Stimulated activated CD4-positive, alpha-beta T cell treated with anti-CD3 and anti-CD28 coated beads, Interleukin-15, amount 100 ng/mL, for 24 hours (primary cell): ENCODE results near the gene CLDN7.
A peak's percentile ranks its signal among the peaks of the same experiment; 100 is the strongest.

ENCODE experiments used
- DNase-seq: peaks from one replicate; pipeline ENCODE4 v3.0.0-alpha.2; 2020

Gene CLDN7

DNA sequence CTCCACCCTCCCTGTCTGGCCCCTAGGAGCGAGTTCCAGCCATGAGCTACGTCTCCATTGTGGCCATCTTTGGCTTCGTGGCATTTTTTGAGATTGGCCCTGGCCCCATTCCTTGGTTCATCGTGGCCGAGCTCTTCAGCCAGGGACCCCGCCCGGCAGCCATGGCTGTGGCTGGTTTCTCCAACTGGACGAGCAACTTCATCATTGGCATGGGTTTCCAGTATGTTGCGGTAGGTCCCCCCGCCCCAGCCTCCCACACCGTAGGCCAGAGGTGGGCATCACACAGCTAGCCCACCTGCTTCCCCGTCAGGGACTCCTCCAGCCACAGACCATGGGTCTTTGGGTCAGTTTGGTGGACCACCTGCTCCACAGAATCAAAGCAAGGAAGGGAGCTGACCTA lies 23.4 kb upstream of the CLDN7 start:
- no peak for DNase-seq

- no peak for DNase-seq
These were observed 22.6 kb upstream of the CLDN7 start for GRCh38 chr17:7284911-7285310.

- DNase-seq: no peak
These were observed 21.4 kb upstream of the CLDN7 start for GRCh38 chr17:7283471-7284216.

DNA sequence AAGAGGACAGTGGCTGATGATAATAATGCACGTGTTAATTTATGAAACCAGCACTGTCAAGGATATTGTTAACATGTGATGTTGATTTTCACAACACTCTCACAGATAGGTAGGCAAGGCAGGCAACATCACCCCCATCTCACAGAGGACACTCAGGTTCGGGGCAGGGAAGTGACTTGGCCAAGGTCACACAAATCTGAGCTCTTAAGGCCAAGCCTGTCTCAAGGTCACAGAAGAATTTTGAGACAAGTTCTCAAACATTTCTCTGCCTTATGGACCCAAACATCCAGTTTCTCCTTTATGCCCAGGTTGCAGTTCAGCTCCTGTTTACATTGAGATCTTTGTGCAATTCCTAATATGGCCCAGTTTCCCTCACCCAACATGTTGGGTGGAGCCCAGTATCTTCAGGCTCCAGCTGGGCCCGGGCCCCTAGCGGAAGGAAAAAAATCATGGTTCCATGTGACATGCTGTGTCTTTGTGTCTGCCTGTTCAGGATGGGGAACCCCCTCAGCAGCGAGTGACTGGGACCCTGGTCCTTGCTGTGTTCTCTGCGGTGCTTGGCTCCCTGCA lies 20.6 kb upstream of the CLDN7 start:
- DNase-seq: peak; percentile 9

GRCh38 chr17:7281953-7282751 lies 19.9 kb upstream of the CLDN7 start:
- DNase-seq: peak; percentile 19

DNA sequence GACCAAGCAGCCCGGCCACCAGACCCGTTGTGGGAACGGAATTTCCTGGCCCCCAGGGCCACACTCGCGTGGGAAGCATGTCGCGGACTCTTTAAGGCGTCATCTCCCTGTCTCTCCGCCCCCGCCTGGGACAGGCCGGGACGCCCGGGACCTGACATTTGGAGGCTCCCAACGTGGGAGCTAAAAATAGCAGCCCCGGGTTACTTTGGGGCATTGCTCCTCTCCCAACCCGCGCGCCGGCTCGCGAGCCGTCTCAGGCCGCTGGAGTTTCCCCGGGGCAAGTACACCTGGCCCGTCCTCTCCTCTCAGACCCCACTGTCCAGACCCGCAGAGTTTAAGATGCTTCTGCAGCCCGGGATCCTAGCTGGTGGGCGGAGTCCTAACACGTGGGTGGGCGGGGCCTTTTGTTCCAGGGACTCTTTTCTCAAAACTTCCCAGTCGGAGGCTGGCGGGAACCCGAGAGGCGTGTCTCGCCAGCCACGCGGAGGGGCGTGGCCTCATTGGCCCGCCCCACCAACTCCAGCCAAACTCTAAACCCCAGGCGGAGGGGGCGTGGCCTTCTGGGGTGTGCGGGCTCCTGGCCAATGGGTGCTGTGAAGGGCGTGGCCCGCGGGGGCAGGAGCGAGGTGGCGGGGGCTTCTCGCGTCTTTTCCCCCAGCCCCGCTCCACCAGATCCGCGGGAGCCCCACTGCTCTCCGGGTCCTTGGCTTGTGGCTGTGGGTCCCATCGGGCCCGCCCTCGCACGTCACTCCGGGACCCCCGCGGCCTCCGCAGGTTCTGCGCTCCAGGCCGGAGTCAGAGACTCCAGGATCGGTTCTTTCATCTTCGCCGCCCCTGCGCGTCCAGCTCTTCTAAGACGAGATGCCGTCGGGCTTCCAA lies 19.0 kb upstream of the CLDN7 start, which contains the start of gene SLC2A4:
Gene SLC2A4, plus strand, starts transcription at position 645 of the 879 bp plus-strand sequence. Its CDS starts 217 bp downstream, at position 862.
- DNase-seq: peak; percentile 97

DNA sequence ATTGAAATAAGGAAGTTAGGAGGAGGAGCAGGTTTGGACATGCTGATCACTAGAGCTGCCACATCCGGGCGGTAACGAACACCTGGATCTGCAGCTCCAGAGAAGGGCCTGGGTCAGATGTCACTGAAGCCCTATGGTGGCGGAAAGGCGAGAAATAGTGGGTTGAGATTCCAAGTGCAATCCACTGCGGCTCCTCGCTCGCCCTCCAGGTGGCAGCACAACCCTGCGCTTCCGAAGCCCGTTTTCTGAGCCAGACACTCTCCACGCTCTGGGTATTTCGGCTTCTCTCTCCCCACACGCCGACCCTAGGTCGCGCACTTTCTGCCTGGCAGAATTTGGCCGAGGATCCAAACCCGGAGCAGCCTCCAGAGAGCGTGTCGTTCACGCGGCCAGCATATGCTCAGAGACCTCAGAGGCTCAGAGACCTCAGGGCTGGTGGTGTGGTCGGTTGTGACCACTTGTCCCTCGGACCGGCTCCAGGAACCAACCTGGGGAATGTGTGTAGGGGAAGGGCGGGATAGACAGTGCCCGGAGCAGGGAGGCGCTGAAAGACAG lies 18.3 kb upstream of the CLDN7 start:
- DNase-seq: peak; percentile 90

GRCh38 chr17:7279448-7279847 lies 17.2 kb upstream of the CLDN7 start:
- no peak for DNase-seq

DNA sequence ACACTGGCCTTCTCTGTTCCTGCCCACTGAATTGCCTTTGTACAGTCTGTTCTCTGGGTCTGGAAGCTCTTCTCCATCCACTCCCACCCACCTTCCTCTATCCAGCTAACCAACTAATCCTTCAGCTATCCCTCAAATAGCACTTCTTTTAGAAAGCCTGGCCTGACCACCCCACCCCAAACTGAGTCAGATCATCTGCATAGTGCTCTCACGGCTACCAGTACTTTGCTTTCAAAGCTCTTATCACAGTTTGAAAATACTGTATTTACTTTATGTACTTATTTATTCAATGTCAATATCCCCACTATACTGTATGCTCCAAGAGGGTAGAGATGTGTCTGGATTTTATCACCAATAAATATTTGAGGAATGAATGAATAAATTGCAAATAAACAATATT lies 4.5 kb upstream of the CLDN7 start:
- DNase-seq: no peak

DNA sequence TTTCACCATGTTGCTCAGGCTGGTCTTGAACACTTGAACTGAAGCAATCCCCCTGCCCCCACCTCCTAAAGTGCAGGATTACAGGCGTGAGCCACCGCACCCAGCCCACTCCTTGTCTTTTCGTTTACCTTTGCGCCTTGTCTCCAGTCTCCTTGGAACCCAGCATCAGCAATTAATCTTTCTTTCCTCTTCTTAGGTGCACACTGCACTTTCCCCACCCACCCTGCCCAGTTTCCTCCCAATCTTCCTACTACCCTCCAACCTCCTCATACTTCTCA lies 1.5 kb upstream of the CLDN7 start:
- no peak for DNase-seq

DNA sequence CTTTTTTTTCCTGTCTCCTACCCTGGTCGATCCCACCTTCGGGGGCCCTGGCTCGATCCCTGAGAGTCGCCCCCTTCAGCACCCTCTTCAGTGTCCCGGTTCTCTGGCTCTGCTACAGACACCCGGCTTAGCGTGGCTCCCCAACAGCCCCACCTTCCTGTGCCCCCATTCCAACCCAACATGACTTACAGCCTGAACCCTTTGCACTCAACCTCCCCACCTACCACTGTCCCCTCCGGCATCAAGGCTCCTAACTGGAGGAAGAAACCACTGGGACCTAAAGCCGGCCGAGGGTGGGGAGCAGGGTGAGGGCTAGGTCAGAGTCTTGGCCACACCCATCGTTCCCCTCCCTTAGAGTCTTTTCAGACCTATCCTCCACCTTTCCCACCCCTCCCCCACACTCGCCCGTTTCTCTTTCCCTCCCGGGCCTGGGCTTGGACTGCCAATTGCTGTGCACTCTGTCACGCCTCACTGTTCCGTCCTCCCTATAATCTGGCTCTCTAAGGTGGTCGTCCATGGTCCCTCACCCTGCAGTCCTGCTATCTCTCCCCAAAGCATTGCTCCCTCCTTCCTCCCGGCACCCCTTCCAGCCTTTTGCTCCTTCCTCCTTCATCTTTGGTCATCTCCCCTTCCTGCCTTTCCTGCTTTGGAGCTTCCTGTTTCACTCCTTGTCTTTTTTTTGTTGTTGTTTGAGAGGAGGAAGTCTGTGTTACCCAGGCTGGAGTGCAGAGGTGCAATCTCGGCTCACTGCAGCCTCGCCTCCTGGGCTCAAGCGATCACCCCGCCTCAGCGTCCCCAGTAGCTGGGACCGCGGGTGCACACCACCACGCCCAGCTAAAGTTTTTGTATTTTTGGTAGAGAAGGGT lies 890 bp upstream of the CLDN7 start:
- peak; percentile 37 for DNase-seq

- peak; percentile 38 for DNase-seq
These were observed 693 bp downstream of the CLDN7 start for GRCh38 chr17:7261379-7262191.

DNA sequence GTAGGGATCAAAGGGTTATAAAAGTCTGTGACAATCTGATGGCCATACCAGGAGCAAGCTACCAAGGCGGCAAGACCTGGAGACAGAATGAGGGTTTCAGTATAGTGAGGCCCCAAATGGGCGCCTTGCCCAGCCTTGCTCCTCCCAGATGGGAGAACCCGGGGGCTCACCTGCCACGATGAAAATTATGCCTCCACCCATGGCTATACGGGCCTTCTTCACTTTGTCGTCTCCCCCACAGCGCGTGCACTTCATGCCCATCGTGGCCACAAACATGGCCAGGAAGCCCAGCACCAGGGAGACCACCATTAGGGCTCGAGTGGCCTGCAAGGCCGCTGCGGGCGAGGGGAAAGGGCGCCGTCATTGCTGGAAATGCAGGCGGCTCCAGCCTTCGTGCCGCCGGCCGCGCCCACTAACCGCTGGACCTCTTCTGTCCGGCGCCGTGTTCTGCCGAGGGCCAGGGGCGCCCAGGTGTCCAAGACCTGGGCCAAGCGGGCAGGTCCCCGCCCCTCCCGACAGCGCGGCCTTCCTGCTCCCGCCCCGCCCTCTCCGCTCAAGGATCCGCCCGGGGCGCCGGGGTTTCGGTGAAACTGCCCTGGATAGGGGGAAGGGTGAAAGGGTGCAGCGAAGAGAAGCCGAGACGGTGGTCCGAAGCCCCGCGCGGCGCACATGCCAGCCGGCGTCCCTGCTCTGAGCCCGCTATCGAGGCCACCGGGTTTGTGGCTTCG lies 1.5 kb downstream of the CLDN7 start:
- DNase-seq: peak; percentile 61

- no peak for DNase-seq
These were observed 2.1 kb downstream of the CLDN7 start for GRCh38 chr17:7260151-7260550.

GRCh38 chr17:7259555-7259889 lies 2.8 kb downstream of the CLDN7 start:
- DNase-seq: no peak

DNA sequence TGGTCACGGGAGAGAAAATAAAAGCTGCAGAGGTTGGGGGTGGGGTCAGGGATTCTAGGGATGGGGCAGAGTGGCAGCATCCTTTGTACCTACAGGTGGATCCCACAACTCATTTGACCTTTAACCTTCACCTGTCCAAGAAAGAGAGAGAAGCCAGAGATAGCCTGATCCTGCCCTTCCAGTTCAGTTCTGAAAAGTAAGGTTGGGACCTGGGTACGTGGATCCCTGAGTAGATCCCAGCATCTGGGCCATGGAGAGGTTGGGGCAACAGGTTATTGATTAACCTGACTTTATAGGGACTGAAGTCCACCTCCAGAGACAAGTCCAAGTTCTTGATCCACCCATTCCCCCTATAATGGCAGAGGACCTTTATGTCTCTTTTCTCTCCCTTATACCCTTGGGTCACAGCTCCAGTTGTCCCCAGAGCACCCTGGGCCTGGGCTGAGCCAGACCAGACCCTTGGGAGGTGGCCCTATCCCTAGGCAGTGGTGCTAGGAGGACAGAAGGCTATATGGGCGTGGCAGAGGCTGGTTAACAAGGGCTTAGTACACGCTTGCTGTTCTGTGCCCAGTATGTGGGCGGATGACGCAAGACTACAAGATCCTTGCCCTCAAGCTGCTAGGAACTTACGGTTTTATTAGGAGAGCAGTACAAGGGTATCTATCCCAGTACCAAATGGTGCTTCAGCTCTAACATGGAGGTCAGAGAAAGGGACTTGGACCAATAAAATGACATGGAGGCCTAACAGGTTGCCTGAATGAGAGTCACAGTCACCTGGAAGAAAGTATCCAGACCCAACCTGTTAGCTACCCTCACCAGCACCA lies 3.3 kb downstream of the CLDN7 start:
- no peak for DNase-seq

GRCh38 chr17:7256766-7257456 lies 5.4 kb downstream of the CLDN7 start:
- no peak for DNase-seq

DNA sequence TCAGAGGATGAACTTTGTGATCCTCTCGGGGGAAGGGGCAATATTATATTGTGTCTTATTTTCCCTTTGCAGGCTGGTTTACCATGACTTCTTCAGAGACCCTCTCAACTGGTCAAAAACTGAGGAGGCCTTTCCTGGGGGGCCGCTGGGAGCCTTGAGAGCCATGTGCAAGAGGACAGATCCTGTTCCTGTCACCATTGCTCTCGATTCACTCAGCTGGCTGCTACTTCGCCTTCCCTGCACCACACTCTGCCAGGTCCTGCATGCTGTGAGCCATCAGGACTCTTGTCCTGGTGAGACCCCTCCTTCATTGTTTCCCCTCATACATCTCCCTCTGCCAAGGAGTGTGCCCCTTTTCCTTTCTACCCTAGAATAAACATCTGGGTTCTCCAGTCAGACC lies 7.8 kb downstream of the CLDN7 start:
- no peak for DNase-seq

- no peak for DNase-seq
These were observed 9.2 kb downstream of the CLDN7 start for GRCh38 chr17:7253082-7253481.
